GM12801 (cell line): ENCODE results near the gene TMSB4X.

Experiments used
- TF ChIP-seq, protein P1 (sequence below): IDR thresholded peaks from one replicate; pipeline ENCODE4 v1.5.1; 2011; ENCODE audit warnings: control low read depth; ENCODE audit not compliant: insufficient read length; ENCODE audit errors: extremely low read depth

TMSB4X gene

DNA sequence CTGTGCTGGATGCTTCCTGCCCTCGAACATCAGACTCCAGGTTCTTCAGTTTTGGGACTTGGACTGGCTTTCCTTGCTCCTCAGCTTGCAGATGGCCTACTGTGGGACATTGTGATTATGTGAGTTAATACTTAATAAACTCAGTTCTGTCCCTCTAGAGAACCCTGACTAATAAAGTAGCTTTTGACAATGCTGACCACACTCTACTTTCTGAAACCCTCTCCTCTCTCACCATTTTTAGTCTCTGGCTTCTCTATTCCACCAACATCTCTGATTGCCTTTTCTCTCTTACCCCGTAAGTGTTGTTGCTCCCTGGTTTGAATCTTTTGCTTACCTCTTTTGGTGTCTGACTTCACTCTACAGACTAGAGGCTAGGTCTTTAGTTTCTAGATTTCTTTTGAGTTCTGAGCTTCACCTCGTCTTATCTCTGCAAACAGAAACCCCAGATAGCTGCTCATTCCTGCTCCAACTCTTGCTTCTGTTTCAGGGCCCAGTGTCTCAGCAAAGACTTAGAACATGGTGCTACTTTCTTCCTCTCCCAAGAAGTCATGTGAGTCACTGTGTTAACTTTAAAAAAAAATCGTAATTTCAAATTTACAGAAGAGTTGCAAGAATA, 11.4 kb downstream of the TMSB4X start:
- TF ChIP-seq, protein P1, sequence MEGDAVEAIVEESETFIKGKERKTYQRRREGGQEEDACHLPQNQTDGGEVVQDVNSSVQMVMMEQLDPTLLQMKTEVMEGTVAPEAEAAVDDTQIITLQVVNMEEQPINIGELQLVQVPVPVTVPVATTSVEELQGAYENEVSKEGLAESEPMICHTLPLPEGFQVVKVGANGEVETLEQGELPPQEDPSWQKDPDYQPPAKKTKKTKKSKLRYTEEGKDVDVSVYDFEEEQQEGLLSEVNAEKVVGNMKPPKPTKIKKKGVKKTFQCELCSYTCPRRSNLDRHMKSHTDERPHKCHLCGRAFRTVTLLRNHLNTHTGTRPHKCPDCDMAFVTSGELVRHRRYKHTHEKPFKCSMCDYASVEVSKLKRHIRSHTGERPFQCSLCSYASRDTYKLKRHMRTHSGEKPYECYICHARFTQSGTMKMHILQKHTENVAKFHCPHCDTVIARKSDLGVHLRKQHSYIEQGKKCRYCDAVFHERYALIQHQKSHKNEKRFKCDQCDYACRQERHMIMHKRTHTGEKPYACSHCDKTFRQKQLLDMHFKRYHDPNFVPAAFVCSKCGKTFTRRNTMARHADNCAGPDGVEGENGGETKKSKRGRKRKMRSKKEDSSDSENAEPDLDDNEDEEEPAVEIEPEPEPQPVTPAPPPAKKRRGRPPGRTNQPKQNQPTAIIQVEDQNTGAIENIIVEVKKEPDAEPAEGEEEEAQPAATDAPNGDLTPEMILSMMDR = no peak

- TF ChIP-seq, protein P1 = no peak
Observed at GRCh38 chrX:12986886-12987285, 12.0 kb downstream of the TMSB4X start.

DNA sequence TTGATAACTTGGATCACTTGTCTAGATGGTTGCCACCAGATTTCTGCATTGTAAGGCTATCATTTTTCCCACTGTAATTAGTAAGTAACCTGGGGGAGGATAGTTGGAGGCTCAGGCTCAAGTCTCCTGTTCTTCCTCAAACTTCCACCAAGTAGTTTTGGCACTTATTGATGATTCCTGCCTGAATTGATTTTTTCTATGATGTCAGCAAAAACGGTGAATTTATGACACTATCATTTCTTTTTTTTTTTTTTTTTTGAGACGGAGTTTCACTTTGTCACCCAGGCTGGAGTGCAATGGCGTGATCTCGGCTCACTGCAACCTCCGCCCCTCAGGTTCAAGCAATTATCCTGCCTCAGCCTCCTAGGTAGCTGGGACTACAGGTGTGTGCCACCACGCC, 12.4 kb downstream of the TMSB4X start:
- TF ChIP-seq, protein P1 = no peak

GRCh38 chrX:12987900-12988594, 13.1 kb downstream of the TMSB4X start:
- TF ChIP-seq, protein P1 = no peak

GRCh38 chrX:12988797-12989196, 13.9 kb downstream of the TMSB4X start:
- TF ChIP-seq, protein P1 = no peak

- TF ChIP-seq, protein P1 = no peak
Observed at GRCh38 chrX:12989461-12989860, 14.6 kb downstream of the TMSB4X start.

GRCh38 chrX:12991575-12991974, 16.7 kb downstream of the TMSB4X start:
- TF ChIP-seq, protein P1 = no peak
